ENCODE data around the gene OGG1. TPM values are rescaled to one million over a fixed set of nuclear protein-coding genes. Genes with fewer than 3 reads are reported as not detected.

The OGG1 gene
- total and polyA plus RNA-seq, 9 of the 15 experiments (the other 6 are each of a cell fraction or from before 2014, with no cell fraction given): 6.6 to 33.0 (median 24.4) TPM

DNA sequence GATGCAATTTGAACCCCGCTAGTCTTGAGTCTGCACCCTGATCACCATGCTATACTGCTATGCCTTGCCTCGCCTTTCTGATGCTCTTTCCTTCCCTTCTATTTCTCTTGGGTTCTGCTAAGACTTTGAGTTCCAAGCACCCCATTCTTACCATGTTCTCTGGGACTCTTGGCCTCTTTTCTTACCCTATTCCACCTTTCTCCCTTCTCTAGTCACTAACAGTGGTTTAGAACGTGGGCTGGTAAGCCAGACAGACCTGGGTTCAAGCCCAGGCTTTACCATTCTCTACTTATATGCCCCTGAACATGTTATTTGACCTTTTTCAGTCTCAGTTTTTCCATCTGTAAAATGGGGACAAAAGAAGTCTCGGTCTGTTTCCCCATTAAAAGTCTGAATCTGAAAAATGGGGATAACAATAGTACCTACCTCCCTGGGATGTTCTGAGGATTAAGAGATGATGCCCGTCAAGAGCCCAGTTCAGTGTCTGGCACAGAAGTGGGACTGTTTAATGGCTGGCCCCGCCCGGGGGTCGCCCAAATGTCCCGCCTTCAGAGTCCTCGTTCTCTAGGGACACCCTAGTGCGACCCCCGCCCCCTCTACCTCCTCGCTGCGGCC is 42.1 kb downstream of the OGG1 start (continued):
- peak; percentile 94 for TF ChIP-seq RBM25 (IDR thresholded peaks at IDR 0.05; ENCODE audit: low read depth, low read length, severe bottlenecking)
- 0 out of 2 replicates have a peak, but pooled peaks have one; percentile 21 for TF ChIP-seq ZNF589 (CRISPR knock-in tag; IDR thresholded peaks at IDR 0.05; ENCODE audit: low read depth)
- no peak for TF ChIP-seq NCOA4 (IDR thresholded peaks at IDR 0.05; ENCODE audit: partially characterized antibody)
- TF ChIP-seq CBFB (CRISPR knock-in tag; IDR thresholded peaks at IDR 0.05): no peak
- TF ChIP-seq, protein P1, sequence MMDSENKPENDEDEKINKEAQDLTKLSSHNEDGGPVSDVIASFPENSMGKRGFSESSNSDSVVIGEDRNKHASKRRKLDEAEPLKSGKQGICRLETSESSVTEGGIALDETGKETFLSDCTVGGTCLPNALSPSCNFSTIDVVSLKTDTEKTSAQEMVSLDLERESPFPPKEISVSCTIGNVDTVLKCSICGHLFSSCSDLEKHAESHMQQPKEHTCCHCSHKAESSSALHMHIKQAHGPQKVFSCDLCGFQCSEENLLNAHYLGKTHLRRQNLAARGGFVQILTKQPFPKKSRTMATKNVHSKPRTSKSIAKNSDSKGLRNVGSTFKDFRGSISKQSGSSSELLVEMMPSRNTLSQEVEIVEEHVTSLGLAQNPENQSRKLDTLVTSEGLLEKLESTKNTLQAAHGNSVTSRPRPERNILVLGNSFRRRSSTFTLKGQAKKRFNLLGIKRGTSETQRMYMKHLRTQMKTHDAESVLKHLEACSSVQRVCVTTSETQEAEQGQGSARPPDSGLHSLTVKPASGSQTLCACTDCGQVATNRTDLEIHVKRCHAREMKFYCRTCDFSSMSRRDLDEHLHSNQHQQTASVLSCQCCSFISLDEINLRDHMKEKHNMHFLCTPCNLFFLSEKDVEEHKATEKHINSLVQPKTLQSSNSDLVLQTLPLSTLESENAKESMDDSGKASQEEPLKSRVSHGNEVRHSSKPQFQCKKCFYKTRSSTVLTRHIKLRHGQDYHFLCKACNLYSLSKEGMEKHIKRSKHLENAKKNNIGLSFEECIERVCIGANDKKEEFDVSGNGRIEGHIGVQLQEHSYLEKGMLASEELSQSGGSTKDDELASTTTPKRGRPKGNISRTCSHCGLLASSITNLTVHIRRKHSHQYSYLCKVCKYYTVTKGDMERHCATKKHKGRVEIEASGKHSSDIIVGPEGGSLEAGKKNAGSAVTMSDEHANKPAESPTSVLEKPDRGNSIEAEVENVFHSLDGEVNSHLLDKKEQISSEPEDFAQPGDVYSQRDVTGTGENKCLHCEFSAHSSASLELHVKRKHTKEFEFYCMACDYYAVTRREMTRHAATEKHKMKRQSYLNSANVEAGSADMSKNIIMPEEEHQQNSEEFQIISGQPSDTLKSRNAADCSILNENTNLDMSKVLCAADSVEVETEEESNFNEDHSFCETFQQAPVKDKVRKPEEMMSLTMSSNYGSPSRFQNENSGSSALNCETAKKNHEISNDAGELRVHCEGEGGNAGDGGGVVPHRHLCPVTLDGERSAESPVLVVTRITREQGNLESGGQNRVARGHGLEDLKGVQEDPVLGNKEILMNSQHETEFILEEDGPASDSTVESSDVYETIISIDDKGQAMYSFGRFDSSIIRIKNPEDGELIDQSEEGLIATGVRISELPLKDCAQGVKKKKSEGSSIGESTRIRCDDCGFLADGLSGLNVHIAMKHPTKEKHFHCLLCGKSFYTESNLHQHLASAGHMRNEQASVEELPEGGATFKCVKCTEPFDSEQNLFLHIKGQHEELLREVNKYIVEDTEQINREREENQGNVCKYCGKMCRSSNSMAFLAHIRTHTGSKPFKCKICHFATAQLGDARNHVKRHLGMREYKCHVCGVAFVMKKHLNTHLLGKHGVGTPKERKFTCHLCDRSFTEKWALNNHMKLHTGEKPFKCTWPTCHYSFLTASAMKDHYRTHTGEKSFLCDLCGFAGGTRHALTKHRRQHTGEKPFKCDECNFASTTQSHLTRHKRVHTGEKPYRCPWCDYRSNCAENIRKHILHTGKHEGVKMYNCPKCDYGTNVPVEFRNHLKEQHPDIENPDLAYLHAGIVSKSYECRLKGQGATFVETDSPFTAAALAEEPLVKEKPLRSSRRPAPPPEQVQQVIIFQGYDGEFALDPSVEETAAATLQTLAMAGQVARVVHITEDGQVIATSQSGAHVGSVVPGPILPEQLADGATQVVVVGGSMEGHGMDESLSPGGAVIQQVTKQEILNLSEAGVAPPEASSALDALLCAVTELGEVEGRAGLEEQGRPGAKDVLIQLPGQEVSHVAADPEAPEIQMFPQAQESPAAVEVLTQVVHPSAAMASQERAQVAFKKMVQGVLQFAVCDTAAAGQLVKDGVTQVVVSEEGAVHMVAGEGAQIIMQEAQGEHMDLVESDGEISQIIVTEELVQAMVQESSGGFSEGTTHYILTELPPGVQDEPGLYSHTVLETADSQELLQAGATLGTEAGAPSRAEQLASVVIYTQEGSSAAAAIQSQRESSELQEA (IDR thresholded peaks at IDR 0.05; ENCODE audit: low read depth): peak; percentile 37; the same call in 1 of the 2 replicates
- TF ChIP-seq BCL6 (CRISPR knock-in tag; IDR thresholded peaks at IDR 0.05): 0 out of 2 replicates have a peak, but pooled peaks have one; percentile 20
- TF ChIP-seq ERF (CRISPR knock-in tag; IDR thresholded peaks at IDR 0.05): peak; percentile 18; the same call in 1 of the 2 replicates
- no peak for TF ChIP-seq BACH1 (tag; IDR thresholded peaks at IDR 0.05)
- TF ChIP-seq ETS2 (tag; IDR thresholded peaks at IDR 0.05; ENCODE audit: borderline replicate concordance, poor library complexity, severe bottlenecking): no peak
- TF ChIP-seq, protein P2, sequence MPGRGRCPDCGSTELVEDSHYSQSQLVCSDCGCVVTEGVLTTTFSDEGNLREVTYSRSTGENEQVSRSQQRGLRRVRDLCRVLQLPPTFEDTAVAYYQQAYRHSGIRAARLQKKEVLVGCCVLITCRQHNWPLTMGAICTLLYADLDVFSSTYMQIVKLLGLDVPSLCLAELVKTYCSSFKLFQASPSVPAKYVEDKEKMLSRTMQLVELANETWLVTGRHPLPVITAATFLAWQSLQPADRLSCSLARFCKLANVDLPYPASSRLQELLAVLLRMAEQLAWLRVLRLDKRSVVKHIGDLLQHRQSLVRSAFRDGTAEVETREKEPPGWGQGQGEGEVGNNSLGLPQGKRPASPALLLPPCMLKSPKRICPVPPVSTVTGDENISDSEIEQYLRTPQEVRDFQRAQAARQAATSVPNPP (IDR thresholded peaks at IDR 0.05; ENCODE audit: borderline replicate concordance, insufficient read depth, insufficient read length): no peak
- TF ChIP-seq, protein P3, sequence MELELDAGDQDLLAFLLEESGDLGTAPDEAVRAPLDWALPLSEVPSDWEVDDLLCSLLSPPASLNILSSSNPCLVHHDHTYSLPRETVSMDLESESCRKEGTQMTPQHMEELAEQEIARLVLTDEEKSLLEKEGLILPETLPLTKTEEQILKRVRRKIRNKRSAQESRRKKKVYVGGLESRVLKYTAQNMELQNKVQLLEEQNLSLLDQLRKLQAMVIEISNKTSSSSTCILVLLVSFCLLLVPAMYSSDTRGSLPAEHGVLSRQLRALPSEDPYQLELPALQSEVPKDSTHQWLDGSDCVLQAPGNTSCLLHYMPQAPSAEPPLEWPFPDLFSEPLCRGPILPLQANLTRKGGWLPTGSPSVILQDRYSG (tag; conservative IDR thresholded peaks at IDR 0.05; ENCODE audit: low read depth): 0 out of 2 replicates have a peak, but pooled peaks have one; percentile 20
- peak; percentile 77; the same call in 1 of the 2 replicates for TF ChIP-seq GATAD2B (IDR thresholded peaks at IDR 0.05; ENCODE audit: borderline replicate concordance)
- TF ChIP-seq CCAR2 (IDR thresholded peaks at IDR 0.05; ENCODE audit: low read depth, low read length): no peak
- TF ChIP-seq, protein P4, sequence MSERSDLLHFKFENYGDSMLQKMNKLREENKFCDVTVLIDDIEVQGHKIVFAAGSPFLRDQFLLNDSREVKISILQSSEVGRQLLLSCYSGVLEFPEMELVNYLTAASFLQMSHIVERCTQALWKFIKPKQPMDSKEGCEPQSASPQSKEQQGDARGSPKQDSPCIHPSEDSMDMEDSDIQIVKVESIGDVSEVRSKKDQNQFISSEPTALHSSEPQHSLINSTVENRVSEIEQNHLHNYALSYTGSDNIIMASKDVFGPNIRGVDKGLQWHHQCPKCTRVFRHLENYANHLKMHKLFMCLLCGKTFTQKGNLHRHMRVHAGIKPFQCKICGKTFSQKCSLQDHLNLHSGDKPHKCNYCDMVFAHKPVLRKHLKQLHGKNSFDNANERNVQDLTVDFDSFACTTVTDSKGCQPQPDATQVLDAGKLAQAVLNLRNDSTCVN (CRISPR knock-in tag; IDR thresholded peaks at IDR 0.05): 0 out of 2 replicates have a peak, but pooled peaks have one; percentile 41
- 0 out of 2 replicates have a peak, but pooled peaks have one; percentile 34 for TF ChIP-seq MEF2D (tag; conservative IDR thresholded peaks at IDR 0.05; ENCODE audit: low read depth)
- TF ChIP-seq HDAC2 (IDR thresholded peaks at IDR 0.05): peak; percentile 86
